A549 (cell line): ENCODE data around the gene ZNF543. TPM values are rescaled to one million over a fixed set of nuclear protein-coding genes. Genes with fewer than 3 reads are reported as not detected.

Experiments
- ATAC-seq, 2 experiments: fragments of 200-7000 bp in 1 of 2; fragments of >200 bp in 1 of 2; cut with Nextera tagmentation in 1 of 2; cut with Tn5 transposase in 1 of 2; 3 replicates each; pipeline versions ENCODE4 v1.8.0 to v1.9.1; 2018 to 2020; ENCODE audit warnings: mild to moderate bottlenecking in 1 of 2, moderate library complexity in 1 of 2
- CTCF ChIA-PET: fragments of 300-600 bp; sonication (Branson Sonifier 250); formaldehyde crosslinking; extraction: SDS; loops from one replicate; lab custom pipeline; 2021; ENCODE audit warnings: antibody characterized with exemption, inconsistent platforms; lab: Yijun Ruan, JAX
- POLR2A ChIA-PET: fragments of 350-600 bp; formaldehyde crosslinking; extraction: SDS; loops from one replicate; lab custom pipeline; 2021; ENCODE audit warnings: antibody characterized with exemption, inconsistent platforms; lab: Yijun Ruan, JAX
- DNase-seq, 2 experiments: peaks; one replicate each; pipeline versions ENCODE4 v3.0.0 to v3.0.0-alpha.2; 2011 to 2016; ENCODE audit warnings: low read depth in 1 of 2, low spot score in 1 of 2
- FAIRE-seq: peaks from 2 replicates; lab custom pipeline; 2011; peaks lifted over from hg19 to GRCh38; lab: Jason Lieb, UNC
- H3K27ac ChIP-seq, 2 experiments: fragments of >200 bp; sonication (Bioruptor Twin); formaldehyde crosslinking; 3 replicates each; pipeline ENCODE4 v1.5.1; 2016 to 2017
- H3K4me1 ChIP-seq: fragments of >200 bp; sonication (Bioruptor Twin); formaldehyde crosslinking; 3 replicates; pipeline ENCODE4 v1.6.1; 2016
- H3K4me2 ChIP-seq: fragments of >200 bp; sonication (Bioruptor Twin); formaldehyde crosslinking; 3 replicates; pipeline ENCODE4 v1.6.1; 2016
- H3K4me3 ChIP-seq: fragments of >200 bp; sonication (Bioruptor Twin); formaldehyde crosslinking; 3 replicates; pipeline ENCODE4 v1.5.1; 2016
- H3K9me3 ChIP-seq: fragments of >200 bp; sonication (Bioruptor Twin); formaldehyde crosslinking; 3 replicates; pipeline ENCODE4 v1.6.1; 2016
- ATOH8 ChIP-seq: fragments of 250-450 bp; sonication (Bioruptor Pico); IDR thresholded peaks from 2 replicates; pipeline ENCODE4 v1.5.0; 2020; ENCODE audit warnings: low read depth, mild to moderate bottlenecking, moderate library complexity
- BHLHE40 ChIP-seq: IDR thresholded peaks from 2 replicates; pipeline ENCODE4 v1.6.1; 2012; ENCODE audit warnings: low read depth, low read length, inconsistent platforms
- CHD4 ChIP-seq: fragments of 200-600 bp; sonication (generic); IDR thresholded peaks from 2 replicates; pipeline ENCODE4 v1.6.1; 2016; ENCODE audit warnings: antibody characterized with exemption, mild to moderate bottlenecking, borderline replicate concordance
- CTCF ChIP-seq: fragments of >200 bp; sonication (Bioruptor Twin); formaldehyde crosslinking; IDR thresholded peaks from 3 replicates; pipeline ENCODE4 v1.5.1; 2016
- E2F6 ChIP-seq: IDR thresholded peaks from 2 replicates; pipeline ENCODE4 v1.6.1; 2012; ENCODE audit warnings: low read depth, borderline replicate concordance
- EHF ChIP-seq: fragments of 250-450 bp; sonication (Bioruptor Pico); IDR thresholded peaks from 2 replicates; pipeline ENCODE4 v1.5.0; 2020; ENCODE audit warnings: mild to moderate bottlenecking
- ESRRA ChIP-seq: fragments of 150-350 bp; IDR thresholded peaks from 2 replicates; pipeline ENCODE4 v1.6.1; 2014; ENCODE audit warnings: mild to moderate bottlenecking, low read length, borderline replicate concordance
- FOSL2 ChIP-seq, 2 experiments: fragments of 450-650 bp in 1 of 2; fragments of >200 bp in 1 of 2; sonication (Bioruptor Twin) in 1 of 2; formaldehyde crosslinking; IDR thresholded peaks; 2 replicates each; pipeline versions ENCODE4 v1.5.0 to v1.6.1; 2016 to 2020; ENCODE audit warnings: mild to moderate bottlenecking in 1 of 2, moderate library complexity in 1 of 2
- FOXS1 ChIP-seq: fragments of 250-450 bp; sonication (Bioruptor Pico); IDR thresholded peaks from 2 replicates; pipeline ENCODE4 v1.5.0; 2020; ENCODE audit warnings: mild to moderate bottlenecking, moderate library complexity
- GATA3 ChIP-seq: IDR thresholded peaks from 2 replicates; pipeline ENCODE4 v1.6.1; 2012; ENCODE audit warnings: borderline replicate concordance
- JUN ChIP-seq, 2 experiments: fragments of >200 bp; sonication (Bioruptor Twin); formaldehyde crosslinking; IDR thresholded peaks; 2 replicates in 1 of 2; 3 replicates in 1 of 2; pipeline ENCODE4 v1.6.1; 2016 to 2017
- KDM1A ChIP-seq: fragments of 200-600 bp; sonication (generic); IDR thresholded peaks from 2 replicates; pipeline ENCODE4 v1.6.1; 2016; ENCODE audit warnings: low read depth, mild to moderate bottlenecking
- KDM5A ChIP-seq: fragments of 200-600 bp; sonication (generic); IDR thresholded peaks from 2 replicates; pipeline ENCODE4 v1.6.1; 2016; ENCODE audit warnings: antibody characterized with exemption, mild to moderate bottlenecking
- MAX ChIP-seq: IDR thresholded peaks from 2 replicates; pipeline ENCODE4 v1.6.1; 2012
- MAZ ChIP-seq: fragments of 150-350 bp; IDR thresholded peaks from 2 replicates; pipeline ENCODE4 v1.6.1; 2014; ENCODE audit warnings: antibody characterized with exemption, low read depth, low read length, borderline replicate concordance
- PHF8 ChIP-seq: fragments of 200-600 bp; sonication (generic); IDR thresholded peaks from 2 replicates; pipeline ENCODE4 v1.6.1; 2016; ENCODE audit warnings: low read depth, mild to moderate bottlenecking, antibody characterized with exemption, moderate library complexity, borderline replicate concordance
- POLR2A ChIP-seq: IDR thresholded peaks from 2 replicates; pipeline ENCODE4 v1.6.1; 2012; ENCODE audit warnings: mild to moderate bottlenecking, low read length
- POLR2AphosphoS2 ChIP-seq: conservative IDR thresholded peaks from 2 replicates; pipeline ENCODE4 v1.6.1; 2012; ENCODE audit warnings: low read length, improper control_type of control experiment, inconsistent platforms
- SREBF2 ChIP-seq: fragments of 450-650 bp; IDR thresholded peaks from 2 replicates; pipeline ENCODE4 v1.6.1; 2014; ENCODE audit warnings: mild to moderate bottlenecking, moderate library complexity
- ZC3H11A ChIP-seq: fragments of 450-650 bp; IDR thresholded peaks from 2 replicates; pipeline ENCODE4 v1.6.1; 2014; ENCODE audit warnings: antibody characterized with exemption, mild to moderate bottlenecking
- ZFP36 ChIP-seq: fragments of 450-650 bp; IDR thresholded peaks from 2 replicates; pipeline ENCODE4 v1.6.1; 2014; ENCODE audit warnings: borderline replicate concordance; ENCODE audit not compliant: partially characterized antibody
- ZNF302 ChIP-seq: fragments of 250-450 bp; sonication (Bioruptor Pico); IDR thresholded peaks from 2 replicates; pipeline ENCODE4 v1.9.0; 2021; ENCODE audit warnings: inconsistent platforms, mild to moderate bottlenecking, moderate library complexity
- ZSCAN20 ChIP-seq: fragments of 250-450 bp; sonication (Bioruptor Pico); IDR thresholded peaks from 2 replicates; pipeline ENCODE4 v1.8.0; 2022; ENCODE audit warnings: mild to moderate bottlenecking, moderate library complexity
- WGBS: methylation state at CpG from one replicate; pipeline ENCODE4 v1.1.6; 2017; ENCODE audit errors: missing lambda C conversion rate; 5-methylcytosine and 5-hydroxymethylcytosine counted together
- polyA plus RNA-seq, 4 experiments: library from polyadenylated mRNA; depleted of rRNA in 3 of 4; stranded (reverse); fragments of >200 nt; fragmentation: RNase III in 1 of 4; extraction: RNeasy Plus Mini Kit Qiagen cat#74134 plus additional on column Dnase treatment in 1 of 4; gene quantifications; 2 replicates in 3 of 4; 3 replicates in 1 of 4; pipeline ENCODE4 v1.2.3, GENCODE V29; 2011 to 2017

Gene ZNF543
- polyA plus RNA-seq, 2 of the 4 experiments (the other 2 are of a cell fraction), result 1.5 to 3.9 TPM

GRCh38 chr19:57342582-57342981 is 22.3 kb downstream of the ZNF543 start:
- H3K4me1 ChIP-seq, result no peaks in the 10 kb centered on the region
- H3K9me3 ChIP-seq, result peaks cover 78% of the 10 kb centered on the region
- FAIRE-seq, result no peak
- no peak for ATAC-seq
- H3K4me2 ChIP-seq, result no peak overlapping the region
- no peak for TF ChIP-seq FOXS1 (CRISPR knock-in tag)
- TF ChIP-seq SREBF2, result no peak
- TF ChIP-seq PHF8, result no peak
- TF ChIP-seq ATOH8 (CRISPR knock-in tag), result no peak
- no peak for TF ChIP-seq POLR2AphosphoS2
- no peak for TF ChIP-seq KDM1A
- TF ChIP-seq ZSCAN20 (CRISPR knock-in tag), result no peak
- TF ChIP-seq ZFP36, result no peak
- TF ChIP-seq FOSL2 (IDR thresholded peaks at IDR 0.05), result no peak
- TF ChIP-seq FOSL2 (CRISPR knock-in tag; IDR thresholded peaks at IDR 0.05), result no peak
- CTCF ChIA-PET, result no interaction called here
- no peak overlapping the region for H3K27ac ChIP-seq
- POLR2A ChIA-PET, result no interaction called here
- no peak for DNase-seq
- H3K4me3 ChIP-seq, result no peak overlapping the region
- 3% methylated on average over 6 of the region's 6 CpGs for WGBS

GRCh38 chr19:57348136-57348535 is 27.9 kb downstream of the ZNF543 start:
- DNase-seq (no peak), ATAC-seq (no peak), FAIRE-seq (no peak)
- Histone ChIP-seq H3K4me3 (no peak overlapping the region), H3K27ac (no peak overlapping the region), H3K4me2 (no peak overlapping the region), H3K9me3 (peaks cover 79% of the 10 kb centered on the region), H3K4me1 (no peaks in the 10 kb centered on the region)
- ChIA-PET POLR2A (no interaction called here), CTCF (no interaction called here)
- TF ChIP-seq POLR2A, result no peak
- TF ChIP-seq ZSCAN20 (CRISPR knock-in tag), result no peak
- no peak for TF ChIP-seq KDM5A
- no peak for TF ChIP-seq KDM1A
- TF ChIP-seq ZNF302, result no peak
- no peak for TF ChIP-seq JUN (IDR thresholded peaks at IDR 0.05)
- TF ChIP-seq ZC3H11A, result no peak
- no peak for TF ChIP-seq CHD4
- 32% methylated on average over 3 of the region's 3 CpGs for WGBS

GRCh38 chr19:57350877-57351805 is 30.9 kb downstream of the ZNF543 start, which contains the start of gene ZNF304:
Gene ZNF304 (plus strand): TSS chr19:57351271. CDS start chr19:57351665, 394 bp downstream.
- POLR2A ChIA-PET, result interaction anchor here (0.8 to 1.4 kb wide), 2 partner anchors 12 to 111 kb away, joined by 4 to 12 read pairs; partner anchors contain the start of genes TRAPPC2B, ZNF547 and ZNF805
- TF ChIP-seq GATA3 (0 out of 2 replicates have a peak, but pooled peaks have one; percentile 18), EHF (CRISPR knock-in tag) (no peak), FOSL2 (IDR thresholded peaks at IDR 0.05) (no peak), FOSL2 (CRISPR knock-in tag; IDR thresholded peaks at IDR 0.05) (no peak), ATOH8 (CRISPR knock-in tag) (no peak), ESRRA (no peak), MAX (peak; percentile 85), E2F6 (peak; percentile 78; the same call in 1 of the 2 replicates), PHF8 (no peak), BHLHE40 (no peak), CTCF (no peak), FOXS1 (CRISPR knock-in tag) (no peak), MAZ (no peak)
- peak; percentile 85 to 94 for DNase-seq
- Histone ChIP-seq H3K4me2 (peak within 1 kb of the TSS; percentile 53), H3K4me1 (no peaks in the 10 kb centered on the region), H3K9me3 (peaks cover 92% of the 10 kb centered on the region), H3K27ac (peak within 1 kb of the TSS; percentile 43 to 76; a peak in 4 of 6 replicates), H3K4me3 (peak within 1 kb of the TSS; percentile 63)
- CTCF ChIA-PET, result no interaction called here
- ATAC-seq, result peak; percentile 92 to 100
- FAIRE-seq, result peak; percentile 54
- 16% methylated on average over 57 of the region's 57 CpGs for WGBS
